Endothelial cell of umbilical vein (primary cell): ENCODE data around the gene ZNF24. TPM values are rescaled to one million over a fixed set of nuclear protein-coding genes. Genes with fewer than 3 reads are reported as not detected.

Experiments
- BruUV-seq: library from RNA; stranded (reverse); fragments of 400-500 nt; replicated peaks from 2 replicates; lab custom pipeline; 2021; lab: Mats Ljungman, UMichigan
- CTCF ChIA-PET: fragments of 300-600, 350-600 bp; sonication (Branson Sonifier 250); formaldehyde crosslinking; loops from one replicate; lab custom pipeline; 2021; ENCODE audit warnings: antibody characterized with exemption, inconsistent platforms; lab: Charles Lee
- POLR2A ChIA-PET: fragments of 300-600, 350-600 bp; sonication (Branson Sonifier 250); formaldehyde crosslinking; loops from one replicate; lab custom pipeline; 2021; ENCODE audit warnings: antibody characterized with exemption, inconsistent platforms; lab: Charles Lee
- DNase-seq: peaks from one replicate; pipeline ENCODE4 v3.0.0-alpha.2; 2011; ENCODE audit warnings: low read depth, low spot score
- FAIRE-seq: peaks from 2 replicates; lab custom pipeline; 2011; peaks lifted over from hg19 to GRCh38; lab: Jason Lieb, UNC
- H2AFZ ChIP-seq: 2 replicates; pipeline ENCODE4 v1.6.0; 2012; ENCODE audit warnings: low read depth, low read length, control low read depth, inconsistent platforms
- H3K27ac ChIP-seq: 2 replicates; pipeline ENCODE4 v1.5.1; 2011; ENCODE audit warnings: low read depth, mild to moderate bottlenecking, control low read depth, low read length, moderate library complexity; ENCODE audit not compliant: insufficient read depth
- H3K27me3 ChIP-seq, 2 experiments: 2 replicates each; pipeline versions ENCODE4 v1.6.0 to v1.6.1; 2011; ENCODE audit warnings: low read length in 2 of 2, mixed read lengths in 1 of 2; ENCODE audit not compliant: control insufficient read depth in 2 of 2, insufficient read depth in 2 of 2
- H3K36me3 ChIP-seq, 2 experiments: 2 replicates in 1 of 2; 3 replicates in 1 of 2; pipeline ENCODE4 v1.5.1; 2011; ENCODE audit warnings: low read length in 2 of 2, mild to moderate bottlenecking in 1 of 2, moderate library complexity in 1 of 2; ENCODE audit not compliant: control insufficient read depth in 2 of 2, insufficient read depth in 2 of 2; ENCODE audit errors: extremely low read depth in 1 of 2
- H3K4me1 ChIP-seq: 3 replicates; pipeline ENCODE4 v1.5.1; 2011; ENCODE audit warnings: mild to moderate bottlenecking, low read length; ENCODE audit not compliant: control insufficient read depth, insufficient read depth; ENCODE audit errors: extremely low read depth
- H3K4me2 ChIP-seq: 2 replicates; pipeline ENCODE4 v1.6.1; 2011; ENCODE audit warnings: low read length, control low read depth, mixed read lengths; ENCODE audit not compliant: insufficient read depth
- H3K4me3 ChIP-seq, 3 experiments: fragments of 200-600 bp in 1 of 3; sonication (generic), shearing (Covaris generic) in 1 of 3; replicated peaks in 1 of 3; 2 replicates each; pipeline ENCODE4 v1.5.1; 2011 to 2016; ENCODE audit warnings: control low read depth in 3 of 3, low read length in 3 of 3, mild to moderate bottlenecking in 2 of 3, inconsistent platforms in 1 of 3, low read depth in 1 of 3, moderate library complexity in 1 of 3; ENCODE audit not compliant: insufficient read depth in 1 of 3
- H3K79me2 ChIP-seq: 2 replicates; pipeline ENCODE4 v1.6.0; 2012; ENCODE audit warnings: low read length, inconsistent platforms; ENCODE audit not compliant: control insufficient read depth, insufficient read depth
- H3K9ac ChIP-seq: replicated peaks from 2 replicates; pipeline ENCODE3; 2011; ENCODE audit warnings: low read length, control low read depth; ENCODE audit not compliant: insufficient read depth; ENCODE audit errors: extremely low read depth
- H3K9me1 ChIP-seq: replicated peaks from 3 replicates; pipeline ENCODE4 v1.6.0; 2011; ENCODE audit warnings: mild to moderate bottlenecking, low read length; ENCODE audit not compliant: control insufficient read depth, insufficient read depth; ENCODE audit errors: extremely low read depth
- H3K9me3 ChIP-seq: replicated peaks from 2 replicates; pipeline ENCODE4 v1.5.1; 2012; ENCODE audit warnings: low read length, inconsistent platforms; ENCODE audit not compliant: control insufficient read depth, insufficient read depth
- H4K20me1 ChIP-seq: replicated peaks from 2 replicates; pipeline ENCODE3; 2011; ENCODE audit warnings: mild to moderate bottlenecking, low read length; ENCODE audit not compliant: control insufficient read depth, insufficient read depth; ENCODE audit errors: extremely low read depth
- EZH2 ChIP-seq: IDR thresholded peaks from 2 replicates; pipeline ENCODE4 v1.6.1; 2012; ENCODE audit warnings: borderline replicate concordance, low read depth, mild to moderate bottlenecking, moderate library complexity, low read length, inconsistent platforms; ENCODE audit not compliant: severe bottlenecking
- FOS ChIP-seq: IDR thresholded peaks from 2 replicates; pipeline ENCODE4 v1.6.1; 2011; ENCODE audit warnings: mild to moderate bottlenecking, low read length, moderate library complexity, borderline replicate concordance; ENCODE audit not compliant: insufficient read depth
- GATA2 ChIP-seq: IDR thresholded peaks from 2 replicates; pipeline ENCODE4 v1.7.0; 2011; ENCODE audit warnings: low read depth, mild to moderate bottlenecking, moderate library complexity, mixed read lengths, low read length; ENCODE audit not compliant: insufficient read length, insufficient read depth
- JUN ChIP-seq: IDR thresholded peaks from 2 replicates; pipeline ENCODE4 v1.6.1; 2011; ENCODE audit warnings: borderline replicate concordance, low read depth; ENCODE audit not compliant: insufficient read length, insufficient read depth
- MYC ChIP-seq: IDR thresholded peaks from one replicate; pipeline ENCODE4 v1.6.1; 2011; ENCODE audit warnings: mild to moderate bottlenecking, low read depth, low read length
- POLR2A ChIP-seq: IDR thresholded peaks from 2 replicates; pipeline ENCODE4 v1.6.1; 2012; ENCODE audit warnings: low read depth, mild to moderate bottlenecking, control low read depth, low read length
- POLR2AphosphoS5 ChIP-seq: IDR thresholded peaks from 2 replicates; pipeline ENCODE4 v1.6.1; 2012; ENCODE audit warnings: low read depth, mild to moderate bottlenecking, control low read depth, low read length, moderate library complexity; ENCODE audit not compliant: insufficient read depth
- dilution Hi-C: fragments of 300-500 bp; cut with MboI; formaldehyde crosslinking; loops from one replicate; pipeline ENCODE4 v1.15.0; 2019; ENCODE audit warnings: low sequenced_read_pairs; ENCODE audit not compliant: extremely low pct_ligation_motif_present
- intact Hi-C: fragments of 100-400 bp; cut with micrococcal nuclease; formaldehyde crosslinking; loops from one replicate; pipeline ENCODE4 v1.10.0; 2022
- polyA plus RNA-seq, 4 experiments: library from polyadenylated mRNA; depleted of rRNA in 3 of 4; stranded (reverse) in 3 of 4; unstranded in 1 of 4; fragments of >200 nt; gene quantifications; 2 replicates each; pipeline versions ENCODE4 v1.2.1 to v1.2.3, GENCODE V29; 2011 to 2012; ENCODE audit warnings: missing spikeins in 1 of 4
- total RNA-seq: library from RNA; stranded (reverse); gene quantifications from 2 replicates; pipeline ENCODE4 v1.2.3, GENCODE V29; 2021
- TF ChIP-seq, protein P1 (sequence below): IDR thresholded peaks from 2 replicates; pipeline ENCODE4 v1.6.1; 2011; ENCODE audit not compliant: insufficient read depth, insufficient read length
- TF ChIP-seq, protein P2 (sequence below), 2 donors: IDR thresholded peaks; 1 replicate in 1 of 2; 2 replicates in 1 of 2; pipeline ENCODE4 v1.5.1; 2011; ENCODE audit warnings: low read length in 2 of 2, mild to moderate bottlenecking in 2 of 2, moderate library complexity in 2 of 2, control low read depth in 1 of 2, inconsistent platforms in 1 of 2, low read depth in 1 of 2; ENCODE audit not compliant: insufficient read depth in 1 of 2; ENCODE audit errors: extremely low read depth in 1 of 2

Gene ZNF24
- total and polyA plus RNA-seq, 2 donors (not counting 3 experiments of a cell fraction or from before 2014, with no cell fraction given), result 10.3 to 40.2 TPM

DNA sequence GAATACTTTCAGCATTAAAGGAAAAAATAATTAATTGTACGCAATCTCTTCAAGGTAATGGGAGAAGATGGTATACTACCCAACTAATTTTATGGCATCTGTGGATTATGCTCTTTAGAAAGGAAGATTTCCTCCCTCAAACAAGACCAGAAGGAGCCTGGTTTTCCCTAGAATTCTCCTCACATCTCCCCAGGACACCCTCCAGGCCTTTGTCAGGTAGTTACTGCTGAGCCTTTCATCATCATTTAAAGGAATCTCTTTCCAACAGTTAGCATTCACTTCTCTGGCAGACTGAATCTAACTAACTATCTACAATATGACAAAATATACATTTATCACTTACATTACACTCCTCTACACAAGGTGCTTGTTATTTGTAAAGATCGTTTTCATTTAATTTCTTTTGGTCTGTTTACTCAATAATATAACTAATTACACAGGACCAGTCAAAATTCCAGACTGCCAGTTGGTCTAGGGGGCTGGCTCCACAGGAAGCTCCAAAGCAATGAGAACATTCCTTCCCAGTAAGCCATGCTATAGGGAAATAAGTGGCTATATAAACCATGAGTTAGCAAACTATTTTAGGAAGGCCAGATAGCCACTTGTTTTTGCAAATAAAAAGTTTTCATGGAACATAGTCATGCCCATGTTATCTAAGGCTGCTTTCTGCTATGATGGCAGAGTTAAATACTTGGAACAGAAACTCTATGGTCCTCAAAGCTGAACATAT, 19.1 kb downstream of the ZNF24 start:
- ChIA-PET CTCF (interaction anchor here (0.7 to 0.9 kb wide), 2 partner anchors 9 to 30 kb away, joined by 3 to 4 read pairs; no protein-coding TSS in a partner anchor), POLR2A (no interaction called here)
- no peaks in the 10 kb centered on the region for H3K79me2 ChIP-seq
- H3K9me3 ChIP-seq, result no peaks in the 10 kb centered on the region
- no peaks in the 10 kb centered on the region for H3K27me3 ChIP-seq
- peak overlapping the region; percentile 7 for H3K27ac ChIP-seq
- peak overlapping the region; percentile 18 for H3K4me2 ChIP-seq
- H3K9me1 ChIP-seq, result no peaks in the 10 kb centered on the region
- FAIRE-seq, result no peak
- TF ChIP-seq POLR2A, result no peak
- TF ChIP-seq GATA2, result no peak
- TF ChIP-seq, protein P1, sequence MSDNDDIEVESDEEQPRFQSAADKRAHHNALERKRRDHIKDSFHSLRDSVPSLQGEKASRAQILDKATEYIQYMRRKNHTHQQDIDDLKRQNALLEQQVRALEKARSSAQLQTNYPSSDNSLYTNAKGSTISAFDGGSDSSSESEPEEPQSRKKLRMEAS, result no peak
- TF ChIP-seq, protein P2, sequence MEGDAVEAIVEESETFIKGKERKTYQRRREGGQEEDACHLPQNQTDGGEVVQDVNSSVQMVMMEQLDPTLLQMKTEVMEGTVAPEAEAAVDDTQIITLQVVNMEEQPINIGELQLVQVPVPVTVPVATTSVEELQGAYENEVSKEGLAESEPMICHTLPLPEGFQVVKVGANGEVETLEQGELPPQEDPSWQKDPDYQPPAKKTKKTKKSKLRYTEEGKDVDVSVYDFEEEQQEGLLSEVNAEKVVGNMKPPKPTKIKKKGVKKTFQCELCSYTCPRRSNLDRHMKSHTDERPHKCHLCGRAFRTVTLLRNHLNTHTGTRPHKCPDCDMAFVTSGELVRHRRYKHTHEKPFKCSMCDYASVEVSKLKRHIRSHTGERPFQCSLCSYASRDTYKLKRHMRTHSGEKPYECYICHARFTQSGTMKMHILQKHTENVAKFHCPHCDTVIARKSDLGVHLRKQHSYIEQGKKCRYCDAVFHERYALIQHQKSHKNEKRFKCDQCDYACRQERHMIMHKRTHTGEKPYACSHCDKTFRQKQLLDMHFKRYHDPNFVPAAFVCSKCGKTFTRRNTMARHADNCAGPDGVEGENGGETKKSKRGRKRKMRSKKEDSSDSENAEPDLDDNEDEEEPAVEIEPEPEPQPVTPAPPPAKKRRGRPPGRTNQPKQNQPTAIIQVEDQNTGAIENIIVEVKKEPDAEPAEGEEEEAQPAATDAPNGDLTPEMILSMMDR (IDR thresholded peaks at IDR 0.05; ENCODE audit: extremely low read depth in 1 of 2, insufficient read depth in 1 of 2, low read depth in 1 of 2, low read length in 2 of 2), result no peak
- TF ChIP-seq FOS, result peak; percentile 4
- no peak for TF ChIP-seq MYC
- TF ChIP-seq POLR2AphosphoS5, result no peak
- peak; percentile 3 for TF ChIP-seq JUN
- no peak for TF ChIP-seq EZH2
- no TSS peak for BruUV-seq
- peak; percentile 50 for DNase-seq
- intact Hi-C loops (no loop called here), dilution Hi-C loops (no loop called here)
- no peaks in the 10 kb centered on the region for H3K36me3 ChIP-seq
- no peak overlapping the region for H3K4me3 ChIP-seq
- peak overlapping the region; percentile 48 for H2AFZ ChIP-seq
- H3K9ac ChIP-seq, result no peak overlapping the region
- peaks cover 7% of the 10 kb centered on the region for H3K4me1 ChIP-seq
- H4K20me1 ChIP-seq, result no peaks in the 10 kb centered on the region
